HFFc6 (cell line): ENCODE data around the gene STAB2. TPM values are rescaled to one million over a fixed set of nuclear protein-coding genes. Genes with fewer than 3 reads are reported as not detected.

Experiments used
- DNase-seq: peaks from one replicate; pipeline ENCODE4 v3.0.0-alpha.2; 2018
- H3K27ac Mint-ChIP-seq: 2 replicates; pipeline ENCODE4 v1.8.0; 2020; ENCODE audit warnings: mild to moderate bottlenecking, mixed read lengths
- H3K27me3 Mint-ChIP-seq: 2 replicates; pipeline ENCODE4 v1.8.0; 2021; ENCODE audit warnings: mild to moderate bottlenecking, moderate library complexity, mixed read lengths; ENCODE audit not compliant: insufficient read depth
- H3K36me3 Mint-ChIP-seq: 2 replicates; pipeline ENCODE4 v1.8.0; 2021; ENCODE audit warnings: low read depth, mixed read lengths
- H3K4me1 Mint-ChIP-seq: 2 replicates; pipeline ENCODE4 v1.8.0; 2020; ENCODE audit warnings: low read depth, mixed read lengths
- H3K4me3 Mint-ChIP-seq: 2 replicates; pipeline ENCODE4 v1.8.0; 2020; ENCODE audit warnings: mild to moderate bottlenecking, moderate library complexity, mixed read lengths
- H3K9me3 Mint-ChIP-seq: 2 replicates; pipeline ENCODE4 v1.8.0; 2020; ENCODE audit warnings: mild to moderate bottlenecking, mixed read lengths
- total RNA-seq, 6 experiments: library from RNA; stranded (reverse); fragmentation: NEBNext Ultra II Directional; extraction: Animal tissue kit (Norgen Biotek cat#: 25700); gene quantifications; 2 replicates in 1 of 6; 3 replicates in 5 of 6; pipeline ENCODE4 v1.2.3, GENCODE V29; 2021
- TF ChIP-seq, protein P1 (sequence below): fragments of 200-600 bp; sonication (generic); IDR thresholded peaks from 2 replicates; pipeline ENCODE4 v1.5.0; 2021; ENCODE audit warnings: antibody characterized with exemption, mild to moderate bottlenecking

STAB2 gene
- total RNA-seq, 6 experiments from 2014 or later = not detected

DNA sequence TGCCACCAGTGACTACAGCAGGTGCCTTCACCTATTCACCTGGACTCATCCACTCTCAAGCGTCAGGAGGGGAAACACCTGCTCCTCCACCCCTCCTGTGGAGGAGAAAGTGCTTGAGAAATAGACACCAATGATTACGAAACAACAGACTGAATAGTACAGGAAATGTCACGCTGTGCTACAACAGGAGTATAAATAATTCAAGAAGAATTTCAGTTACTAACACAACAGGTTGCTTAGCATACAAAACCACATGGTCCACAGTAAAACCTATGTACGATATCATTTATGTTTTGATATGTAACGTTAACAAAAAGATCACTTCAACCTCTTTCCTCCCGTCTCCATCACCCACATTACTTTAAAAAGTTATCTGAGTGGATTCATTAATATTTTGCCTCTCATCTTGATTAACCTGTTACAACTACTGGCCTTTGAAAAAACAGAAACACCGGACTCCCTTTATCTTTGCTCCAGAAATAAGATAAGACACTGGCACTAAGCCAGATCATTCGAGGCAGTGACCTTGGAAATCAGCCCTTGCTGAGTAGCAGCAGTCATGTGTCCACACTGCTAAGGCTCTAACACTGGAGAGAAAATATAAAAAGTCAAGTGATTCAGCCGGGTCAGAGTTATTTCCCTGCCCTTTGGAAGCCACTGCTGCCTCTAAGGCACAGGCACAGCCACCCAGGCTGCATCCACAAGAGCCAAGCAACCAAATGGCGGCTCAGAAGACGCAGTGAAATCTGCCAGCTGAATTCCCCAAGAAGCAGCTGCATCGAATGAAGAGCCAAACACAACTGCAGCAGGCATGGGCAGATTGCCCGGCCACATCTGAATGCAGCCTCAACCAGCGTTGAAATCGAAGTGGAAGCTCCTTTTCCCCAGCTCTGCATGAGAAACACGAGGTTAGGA is 213.0 kb downstream of the STAB2 start:
- H3K36me3 Mint-ChIP-seq = peaks cover 28% of the 10 kb centered on the region
- peaks cover 50% of the 10 kb centered on the region for H3K4me1 Mint-ChIP-seq
- no peaks in the 10 kb centered on the region; the same call in 1 of the 2 replicates for H3K27me3 Mint-ChIP-seq
- no peak overlapping the region for H3K4me3 Mint-ChIP-seq
- TF ChIP-seq, protein P1, sequence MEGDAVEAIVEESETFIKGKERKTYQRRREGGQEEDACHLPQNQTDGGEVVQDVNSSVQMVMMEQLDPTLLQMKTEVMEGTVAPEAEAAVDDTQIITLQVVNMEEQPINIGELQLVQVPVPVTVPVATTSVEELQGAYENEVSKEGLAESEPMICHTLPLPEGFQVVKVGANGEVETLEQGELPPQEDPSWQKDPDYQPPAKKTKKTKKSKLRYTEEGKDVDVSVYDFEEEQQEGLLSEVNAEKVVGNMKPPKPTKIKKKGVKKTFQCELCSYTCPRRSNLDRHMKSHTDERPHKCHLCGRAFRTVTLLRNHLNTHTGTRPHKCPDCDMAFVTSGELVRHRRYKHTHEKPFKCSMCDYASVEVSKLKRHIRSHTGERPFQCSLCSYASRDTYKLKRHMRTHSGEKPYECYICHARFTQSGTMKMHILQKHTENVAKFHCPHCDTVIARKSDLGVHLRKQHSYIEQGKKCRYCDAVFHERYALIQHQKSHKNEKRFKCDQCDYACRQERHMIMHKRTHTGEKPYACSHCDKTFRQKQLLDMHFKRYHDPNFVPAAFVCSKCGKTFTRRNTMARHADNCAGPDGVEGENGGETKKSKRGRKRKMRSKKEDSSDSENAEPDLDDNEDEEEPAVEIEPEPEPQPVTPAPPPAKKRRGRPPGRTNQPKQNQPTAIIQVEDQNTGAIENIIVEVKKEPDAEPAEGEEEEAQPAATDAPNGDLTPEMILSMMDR = no peak
- H3K27ac Mint-ChIP-seq = no peak overlapping the region
- DNase-seq = no peak
- H3K9me3 Mint-ChIP-seq = no peaks in the 10 kb centered on the region

DNA sequence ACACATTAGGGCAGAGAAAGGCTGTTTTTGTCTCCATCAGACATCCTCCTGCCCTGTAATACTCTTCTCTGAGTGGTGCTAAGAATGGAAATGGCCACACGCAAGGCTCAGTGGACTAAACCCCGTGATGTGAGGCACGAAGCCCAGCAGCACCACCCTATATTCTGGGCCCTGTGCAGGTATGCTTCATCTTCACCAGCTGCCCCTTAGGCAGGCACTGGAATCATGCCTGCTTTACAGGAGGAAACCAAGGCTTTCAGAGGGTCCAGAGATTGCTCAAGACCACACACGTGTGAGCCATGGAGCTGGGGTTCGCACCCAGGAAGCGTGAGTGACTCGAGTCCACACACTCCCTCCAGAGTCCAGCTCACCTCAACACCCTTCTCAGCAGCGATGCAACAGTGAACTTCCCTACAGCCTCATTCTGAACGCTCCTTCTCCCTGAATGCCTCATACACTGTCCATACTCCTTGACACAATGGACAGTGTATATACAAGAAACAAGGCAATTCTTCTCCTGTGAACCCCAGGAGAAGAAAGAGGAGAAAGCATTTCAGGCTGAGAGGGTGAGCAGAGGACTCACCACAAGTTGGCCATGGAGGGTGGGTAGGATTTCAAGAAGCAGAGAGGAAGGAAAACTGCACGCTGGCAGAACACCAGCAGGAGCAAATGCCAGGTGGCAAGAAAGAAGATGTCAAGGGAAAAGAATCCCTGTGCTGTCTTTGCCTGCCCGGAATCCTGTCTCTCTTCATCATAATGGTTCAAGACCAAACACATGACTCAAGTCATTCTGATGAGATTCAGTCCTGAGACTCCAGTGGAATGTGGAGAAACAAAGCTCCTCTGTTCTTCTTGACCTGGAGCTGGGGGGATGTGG is 214.9 kb downstream of the STAB2 start:
- DNase-seq = peak; percentile 17
- TF ChIP-seq, protein P1 = no peak
- Mint-ChIP-seq H3K4me1 (peaks cover 69% of the 10 kb centered on the region), H3K36me3 (peaks cover 35% of the 10 kb centered on the region), H3K9me3 (no peaks in the 10 kb centered on the region), H3K27ac (peak overlapping the region; percentile 73), H3K4me3 (peak overlapping the region; percentile 24; the same call in 1 of the 2 replicates), H3K27me3 (no peaks in the 10 kb centered on the region; the same call in 1 of the 2 replicates)

DNA sequence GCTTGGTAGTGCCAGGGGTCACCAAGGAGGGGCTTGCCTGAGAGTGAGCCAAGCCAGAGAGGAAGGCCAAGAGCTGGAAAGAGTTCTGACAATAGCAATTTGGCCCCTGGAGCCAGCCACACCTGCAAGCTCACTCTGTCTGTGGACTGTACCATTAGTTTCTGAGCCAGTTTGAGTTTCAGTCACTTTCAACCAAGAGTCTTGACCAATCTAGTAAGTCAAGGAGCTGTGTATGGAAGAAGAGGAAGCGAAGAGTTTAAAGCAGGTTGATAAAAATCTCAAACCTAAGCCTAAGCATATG is 215.5 kb downstream of the STAB2 start:
- Mint-ChIP-seq H3K4me1 (peaks cover 74% of the 10 kb centered on the region), H3K9me3 (no peaks in the 10 kb centered on the region), H3K4me3 (peak overlapping the region; percentile 24; the same call in 1 of the 2 replicates), H3K27ac (peak overlapping the region; percentile 73), H3K27me3 (no peaks in the 10 kb centered on the region; the same call in 1 of the 2 replicates), H3K36me3 (peaks cover 39% of the 10 kb centered on the region)
- TF ChIP-seq, protein P1 = no peak
- no peak for DNase-seq

DNA sequence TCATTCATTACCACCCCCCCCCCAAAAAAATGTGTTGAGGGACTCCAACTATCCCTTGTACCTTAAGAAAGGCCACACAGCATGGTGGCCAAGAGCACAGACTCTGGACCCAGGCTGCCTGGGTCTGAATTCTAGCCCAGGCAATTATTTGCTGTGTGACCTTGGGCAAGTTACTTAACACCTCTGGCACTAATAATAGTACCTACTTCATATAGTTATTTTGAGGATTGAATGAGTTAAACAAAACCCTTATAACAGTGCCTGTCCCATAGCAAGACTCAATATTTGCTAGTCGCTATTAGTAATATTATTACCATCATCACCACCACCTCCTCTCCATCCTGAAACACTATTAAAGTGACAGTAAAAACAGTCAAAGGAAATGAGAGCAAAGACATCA is 216.8 kb downstream of the STAB2 start:
- H3K36me3 Mint-ChIP-seq = peaks cover 40% of the 10 kb centered on the region
- DNase-seq = no peak
- H3K27ac Mint-ChIP-seq = peak overlapping the region; percentile 93; the same call in 1 of the 2 replicates
- H3K4me3 Mint-ChIP-seq = no peak overlapping the region
- peaks cover 84% of the 10 kb centered on the region for H3K4me1 Mint-ChIP-seq
- H3K9me3 Mint-ChIP-seq = no peaks in the 10 kb centered on the region
- TF ChIP-seq, protein P1 = no peak
- no peaks in the 10 kb centered on the region; the same call in 1 of the 2 replicates for H3K27me3 Mint-ChIP-seq

DNA sequence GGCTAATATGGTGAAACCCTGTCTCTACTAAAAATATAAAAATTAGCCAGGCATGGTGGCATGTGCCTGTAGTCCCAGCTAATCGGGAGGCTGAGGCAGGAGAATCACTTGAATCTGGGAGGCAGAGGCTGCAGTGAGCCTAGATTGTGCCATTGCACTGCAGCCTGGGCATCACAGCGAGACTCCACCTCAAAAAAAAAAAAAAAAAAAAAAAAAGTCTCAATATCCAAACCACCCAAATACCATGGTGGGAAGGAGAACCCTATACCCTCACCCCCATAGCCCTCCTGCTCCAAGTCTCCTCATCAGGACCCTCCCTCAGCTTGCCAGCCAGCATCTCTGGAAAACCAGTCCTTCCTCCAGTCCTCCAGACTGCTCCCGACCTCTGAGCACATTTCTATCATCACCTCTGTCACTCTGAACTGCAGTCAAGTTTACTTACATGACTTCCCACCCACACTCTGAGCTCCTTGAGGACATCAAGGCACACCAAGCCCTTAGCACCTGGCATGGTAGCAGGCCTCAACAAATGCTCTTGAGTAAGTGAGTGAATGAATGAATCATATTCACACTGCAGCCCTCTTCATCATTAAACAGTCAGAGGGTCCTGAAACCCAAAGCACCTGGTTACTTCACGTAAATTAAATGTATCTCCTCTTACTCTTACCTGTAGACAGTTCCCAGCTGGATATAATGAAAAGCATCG is 218.7 kb downstream of the STAB2 start:
- Mint-ChIP-seq H3K36me3 (peaks cover 40% of the 10 kb centered on the region), H3K9me3 (no peaks in the 10 kb centered on the region), H3K4me3 (peak overlapping the region; percentile 86), H3K27me3 (no peaks in the 10 kb centered on the region; the same call in 1 of the 2 replicates), H3K4me1 (peaks cover 69% of the 10 kb centered on the region), H3K27ac (peak overlapping the region; percentile 93)
- no peak for DNase-seq
- TF ChIP-seq, protein P1 = no peak
